Measurements from ENCODE around the gene NUFIP2.

NUFIP2 gene

DNA sequence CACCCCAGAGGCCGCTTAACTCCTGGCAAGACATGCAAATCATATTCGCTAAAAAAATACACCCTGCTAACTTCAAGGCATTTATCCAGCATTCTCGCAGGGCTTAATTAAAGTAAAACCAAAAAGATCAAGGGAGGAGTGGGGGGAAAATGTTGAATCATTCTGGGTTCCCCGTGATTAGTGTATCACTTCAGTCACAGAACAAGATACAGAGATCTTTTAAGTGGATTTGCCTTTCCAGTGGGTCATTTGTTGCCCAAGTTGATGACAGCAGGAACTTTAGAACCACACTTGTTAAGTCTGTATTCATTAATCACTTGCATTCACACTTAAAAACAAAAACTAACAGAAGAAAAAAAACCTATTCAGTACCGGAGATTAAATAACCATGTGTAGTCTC is 30.0 kb downstream of the NUFIP2 start:
- H3K4me3 ChIP-seq (ENCODE audit: low read depth, low read length), result no peak overlapping the region
- CTCF ChIA-PET, result interaction anchor here (1.0 kb wide), 1 partner anchor 8 kb away, joined by 3 read pairs; no protein-coding TSS in a partner anchor
- POLR2A ChIA-PET, result no interaction called here
- no peak for DNase-seq (ENCODE audit: low read depth, low spot score)
- TF ChIP-seq, protein P1, sequence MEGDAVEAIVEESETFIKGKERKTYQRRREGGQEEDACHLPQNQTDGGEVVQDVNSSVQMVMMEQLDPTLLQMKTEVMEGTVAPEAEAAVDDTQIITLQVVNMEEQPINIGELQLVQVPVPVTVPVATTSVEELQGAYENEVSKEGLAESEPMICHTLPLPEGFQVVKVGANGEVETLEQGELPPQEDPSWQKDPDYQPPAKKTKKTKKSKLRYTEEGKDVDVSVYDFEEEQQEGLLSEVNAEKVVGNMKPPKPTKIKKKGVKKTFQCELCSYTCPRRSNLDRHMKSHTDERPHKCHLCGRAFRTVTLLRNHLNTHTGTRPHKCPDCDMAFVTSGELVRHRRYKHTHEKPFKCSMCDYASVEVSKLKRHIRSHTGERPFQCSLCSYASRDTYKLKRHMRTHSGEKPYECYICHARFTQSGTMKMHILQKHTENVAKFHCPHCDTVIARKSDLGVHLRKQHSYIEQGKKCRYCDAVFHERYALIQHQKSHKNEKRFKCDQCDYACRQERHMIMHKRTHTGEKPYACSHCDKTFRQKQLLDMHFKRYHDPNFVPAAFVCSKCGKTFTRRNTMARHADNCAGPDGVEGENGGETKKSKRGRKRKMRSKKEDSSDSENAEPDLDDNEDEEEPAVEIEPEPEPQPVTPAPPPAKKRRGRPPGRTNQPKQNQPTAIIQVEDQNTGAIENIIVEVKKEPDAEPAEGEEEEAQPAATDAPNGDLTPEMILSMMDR (IDR thresholded peaks at IDR 0.05; ENCODE audit: insufficient read depth, low read length, missing control alignments), result no peak

DNA sequence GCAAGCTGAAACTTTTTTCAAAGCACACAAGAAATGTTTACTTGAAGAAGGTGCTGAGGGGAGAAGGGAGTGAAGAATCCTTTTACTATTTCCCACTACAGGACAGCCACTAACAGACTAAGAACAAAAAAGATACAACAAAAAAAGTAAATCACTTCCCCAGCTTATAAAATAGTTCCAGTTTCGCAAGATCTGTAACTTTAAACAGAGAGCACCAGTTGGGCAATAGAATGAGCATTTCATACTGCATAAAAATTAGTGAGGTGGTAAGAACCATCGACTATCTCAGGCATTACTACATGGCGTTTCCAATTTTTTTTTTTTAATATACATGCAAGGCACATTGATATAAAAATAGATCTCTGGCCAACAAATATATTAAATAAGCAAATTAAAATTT is 36.2 kb downstream of the NUFIP2 start:
- ChIA-PET CTCF (interaction anchor here (0.6 to 6.9 kb wide), 15 partner anchors 8 to 673 kb away, joined by 3 to 60 read pairs (median 5); partner anchors contain the start of gene MYO18A), POLR2A (interaction anchor here (0.9 to 1.8 kb wide), 3 partner anchors 17 to 36 kb away, joined by 3 to 12 read pairs (median 7); partner anchors contain the start of gene NUFIP2)
- no peak overlapping the region for H3K4me3 ChIP-seq (ENCODE audit: low read depth, low read length)
- no peak for DNase-seq (ENCODE audit: low read depth, low spot score)
- TF ChIP-seq, protein P1 (IDR thresholded peaks at IDR 0.05; ENCODE audit: insufficient read depth, low read length, missing control alignments), result no peak

DNA sequence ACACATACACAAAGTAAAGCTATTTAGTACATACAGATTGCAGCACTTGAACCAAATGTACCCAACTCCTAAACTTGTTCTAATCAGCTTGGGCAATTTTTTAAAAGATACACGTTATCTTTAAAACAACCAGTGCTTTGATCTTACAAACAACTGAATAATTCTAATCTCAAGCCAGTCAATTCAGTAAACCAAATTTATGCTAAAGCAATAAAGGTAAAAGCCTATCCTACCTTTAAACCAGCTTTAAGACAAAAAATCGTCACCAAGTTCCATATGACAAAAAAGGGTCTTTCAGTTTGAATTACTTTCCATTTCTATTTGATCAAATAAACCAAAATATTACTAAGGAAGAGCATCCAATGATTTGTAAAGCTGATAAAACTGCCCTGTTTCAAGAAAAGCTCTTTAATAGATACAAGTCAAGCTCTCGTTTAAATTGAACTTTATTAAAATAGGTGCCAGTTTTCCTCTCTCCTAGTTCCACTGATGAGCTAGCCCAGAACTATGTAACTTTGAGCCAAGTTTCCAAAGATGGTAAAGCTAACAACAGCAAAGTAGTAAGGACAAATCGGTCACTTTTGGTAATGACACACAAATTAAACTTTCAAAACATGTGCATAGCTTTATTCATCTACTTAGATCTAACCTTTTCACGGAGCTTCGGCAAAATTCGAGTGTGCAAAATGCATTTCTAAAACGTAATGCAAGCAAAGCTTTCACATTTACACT is 37.0 kb downstream of the NUFIP2 start:
- no peak overlapping the region for H3K4me3 ChIP-seq (ENCODE audit: low read depth, low read length)
- TF ChIP-seq, protein P1 (IDR thresholded peaks at IDR 0.05; ENCODE audit: insufficient read depth, low read length, missing control alignments), result no peak
- ChIA-PET POLR2A (interaction anchor here (0.5 to 1.8 kb wide), 5 partner anchors 16 to 56 kb away, joined by 3 to 12 read pairs (median 3); partner anchors contain the start of gene NUFIP2), CTCF (interaction anchor here (0.8 to 6.9 kb wide), 13 partner anchors 10 to 141 kb away, joined by 3 to 60 read pairs (median 5); partner anchors contain the start of genes CRYBA1 and MYO18A)
- no peak for DNase-seq (ENCODE audit: low read depth, low spot score)

DNA sequence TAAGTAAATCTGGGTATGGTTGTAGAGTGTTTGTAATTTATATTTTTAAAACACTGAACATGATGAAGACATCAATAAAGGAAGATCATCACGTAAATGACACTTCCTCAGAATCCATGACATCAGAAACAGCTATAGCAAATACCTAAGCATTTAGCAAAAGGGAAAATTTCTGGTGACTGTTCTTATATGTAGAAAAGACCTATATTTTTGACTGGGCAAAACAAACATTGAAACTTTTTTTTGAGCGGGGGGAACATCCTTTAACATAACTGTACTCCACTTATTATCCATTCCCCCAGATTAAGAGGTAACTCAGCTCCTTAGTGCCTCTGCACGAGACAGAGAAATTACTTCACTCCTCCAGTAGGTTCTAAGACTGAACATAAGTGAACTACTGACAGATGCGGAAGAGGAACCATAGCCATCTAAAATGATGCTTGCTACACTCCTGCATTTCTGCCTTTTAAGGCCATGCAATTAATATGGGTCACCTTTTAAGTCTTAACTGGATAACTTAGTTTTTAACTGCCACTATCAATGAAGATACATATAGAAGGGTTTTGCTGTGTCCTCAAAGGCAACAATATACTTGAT is 37.9 kb downstream of the NUFIP2 start:
- no peak overlapping the region for H3K4me3 ChIP-seq (ENCODE audit: low read depth, low read length)
- TF ChIP-seq, protein P1 (IDR thresholded peaks at IDR 0.05; ENCODE audit: insufficient read depth, low read length, missing control alignments), result no peak
- CTCF ChIA-PET, result interaction anchor here (0.9 to 6.9 kb wide), 12 partner anchors 9 to 140 kb away, joined by 3 to 60 read pairs (median 5); partner anchors contain the start of genes CRYBA1 and MYO18A
- no peak for DNase-seq (ENCODE audit: low read depth, low spot score)
- POLR2A ChIA-PET, result interaction anchor here (0.5 to 1.6 kb wide), 2 partner anchors 15 to 18 kb away, joined by 3 to 7 read pairs; no protein-coding TSS in a partner anchor

DNA sequence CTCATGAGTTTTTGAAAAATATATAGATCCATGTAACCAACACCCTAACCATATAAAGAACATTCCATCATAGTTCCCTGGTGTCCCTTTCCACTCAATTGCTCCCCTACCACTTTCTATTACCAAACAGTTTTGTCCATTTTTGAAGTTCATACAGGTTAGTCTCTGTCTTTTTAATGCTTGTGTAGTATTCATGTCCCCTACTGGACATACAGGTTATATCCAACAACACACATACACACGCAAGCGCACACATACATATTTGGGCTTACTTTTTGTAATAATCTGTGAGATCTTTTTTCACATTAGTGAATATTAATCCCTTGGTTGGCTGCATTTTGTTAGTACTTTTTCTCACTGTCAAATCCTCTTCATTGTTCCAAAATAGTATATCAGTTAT is 40.9 kb downstream of the NUFIP2 start:
- CTCF ChIA-PET, result no interaction called here
- POLR2A ChIA-PET, result no interaction called here
- DNase-seq (ENCODE audit: low read depth, low spot score), result no peak
- TF ChIP-seq, protein P1 (IDR thresholded peaks at IDR 0.05; ENCODE audit: insufficient read depth, low read length, missing control alignments), result no peak
- no peak overlapping the region for H3K4me3 ChIP-seq (ENCODE audit: low read depth, low read length)

Measured in AG04449 (cell line).